NB4 (cell line): ENCODE results near the gene GALNTL6.

Experiments used
- MYC ChIP-seq: IDR thresholded peaks from 2 replicates; pipeline ENCODE4 v1.6.1; 2011; ENCODE audit warnings: low read depth, low read length
- POLR2A ChIP-seq: IDR thresholded peaks from 2 replicates; pipeline ENCODE4 v1.6.1; 2011; ENCODE audit warnings: mild to moderate bottlenecking; ENCODE audit not compliant: insufficient read length; ENCODE audit errors: extremely low read depth
- TF ChIP-seq, protein P1 (sequence below): IDR thresholded peaks from one replicate; pipeline ENCODE4 v1.5.1; 2012; ENCODE audit warnings: low read depth, low read length
- TF ChIP-seq, protein P2 (sequence below): IDR thresholded peaks from 2 replicates; pipeline ENCODE4 v1.6.1; 2011; ENCODE audit warnings: low read depth, low read length

DNA sequence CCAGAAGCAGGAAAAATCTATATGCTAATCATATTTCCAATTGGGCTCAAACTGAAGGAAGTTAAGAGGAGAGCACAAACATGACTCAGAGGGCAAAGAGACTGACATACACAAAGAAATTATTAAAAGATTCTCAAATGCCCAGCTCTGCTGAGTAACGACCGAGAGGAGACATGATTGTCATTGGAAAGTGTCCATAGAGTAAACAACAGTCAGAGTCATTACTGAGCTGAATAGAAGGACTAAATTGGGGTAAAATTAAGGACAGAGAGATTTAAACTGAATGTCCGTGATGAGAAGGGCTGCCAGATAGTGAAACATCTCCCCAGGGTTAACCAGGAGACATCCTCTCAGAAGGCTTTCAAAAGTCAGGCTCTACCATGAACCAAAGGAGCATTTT, 1244.2 kb downstream of the GALNTL6 start:
- TF ChIP-seq, protein P1, sequence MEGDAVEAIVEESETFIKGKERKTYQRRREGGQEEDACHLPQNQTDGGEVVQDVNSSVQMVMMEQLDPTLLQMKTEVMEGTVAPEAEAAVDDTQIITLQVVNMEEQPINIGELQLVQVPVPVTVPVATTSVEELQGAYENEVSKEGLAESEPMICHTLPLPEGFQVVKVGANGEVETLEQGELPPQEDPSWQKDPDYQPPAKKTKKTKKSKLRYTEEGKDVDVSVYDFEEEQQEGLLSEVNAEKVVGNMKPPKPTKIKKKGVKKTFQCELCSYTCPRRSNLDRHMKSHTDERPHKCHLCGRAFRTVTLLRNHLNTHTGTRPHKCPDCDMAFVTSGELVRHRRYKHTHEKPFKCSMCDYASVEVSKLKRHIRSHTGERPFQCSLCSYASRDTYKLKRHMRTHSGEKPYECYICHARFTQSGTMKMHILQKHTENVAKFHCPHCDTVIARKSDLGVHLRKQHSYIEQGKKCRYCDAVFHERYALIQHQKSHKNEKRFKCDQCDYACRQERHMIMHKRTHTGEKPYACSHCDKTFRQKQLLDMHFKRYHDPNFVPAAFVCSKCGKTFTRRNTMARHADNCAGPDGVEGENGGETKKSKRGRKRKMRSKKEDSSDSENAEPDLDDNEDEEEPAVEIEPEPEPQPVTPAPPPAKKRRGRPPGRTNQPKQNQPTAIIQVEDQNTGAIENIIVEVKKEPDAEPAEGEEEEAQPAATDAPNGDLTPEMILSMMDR, result no peak
- TF ChIP-seq POLR2A, result no peak
- TF ChIP-seq, protein P2, sequence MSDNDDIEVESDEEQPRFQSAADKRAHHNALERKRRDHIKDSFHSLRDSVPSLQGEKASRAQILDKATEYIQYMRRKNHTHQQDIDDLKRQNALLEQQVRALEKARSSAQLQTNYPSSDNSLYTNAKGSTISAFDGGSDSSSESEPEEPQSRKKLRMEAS, result no peak
- no peak for TF ChIP-seq MYC
